Endodermal cell (in vitro differentiated cells): Measurements from ENCODE around the gene ABHD2. TPM values are rescaled to one million over a fixed set of nuclear protein-coding genes. Genes with fewer than 3 reads are reported as not detected.
"Not testable (repeated sequence)": the region's sequence is repeated elsewhere in the genome, so short reads cannot be mapped to it uniquely, and the experiment has no call there.

ENCODE experiments used
- DNase-seq: peaks from one replicate; pipeline ENCODE4 v3.0.0-alpha.2; 2017
- H3K27ac ChIP-seq: 2 replicates; pipeline ENCODE4 v1.5.1; 2013; ENCODE audit warnings: mild to moderate bottlenecking, low read depth, low read length, moderate library complexity
- H3K27me3 ChIP-seq: 2 replicates; pipeline ENCODE4 v1.6.1; 2013; ENCODE audit warnings: mild to moderate bottlenecking, low read length, moderate library complexity; ENCODE audit not compliant: insufficient read depth, control insufficient read depth, poor library complexity, severe bottlenecking
- H3K36me3 ChIP-seq: 2 replicates; pipeline ENCODE4 v1.7.0; 2013; ENCODE audit warnings: mild to moderate bottlenecking, low read length, moderate library complexity; ENCODE audit not compliant: control insufficient read depth, insufficient read depth
- H3K4me1 ChIP-seq: one replicate; pipeline ENCODE4 v1.7.0; 2013; ENCODE audit warnings: low read length; ENCODE audit not compliant: control insufficient read depth, insufficient read depth
- H3K4me3 ChIP-seq: 2 replicates; pipeline ENCODE4 v1.5.1; 2013; ENCODE audit warnings: mild to moderate bottlenecking, low read length, moderate library complexity
- H3K9ac ChIP-seq: 2 replicates; pipeline ENCODE4 v1.6.1; 2013; ENCODE audit warnings: mild to moderate bottlenecking, low read length, moderate library complexity; ENCODE audit not compliant: poor library complexity, severe bottlenecking; ENCODE audit errors: extremely low read depth
- H3K9me3 ChIP-seq: 2 replicates; pipeline ENCODE4 v1.6.1; 2013; ENCODE audit warnings: mild to moderate bottlenecking, low read length, moderate library complexity; ENCODE audit not compliant: control insufficient read depth
- H3K27ac Mint-ChIP-seq: 2 replicates; pipeline ENCODE4 v1.8.0; 2020; ENCODE audit warnings: mixed read lengths
- H3K27me3 Mint-ChIP-seq: 2 replicates; pipeline ENCODE4 v1.8.0; 2021; ENCODE audit warnings: mild to moderate bottlenecking, mixed read lengths; ENCODE audit not compliant: insufficient read depth
- H3K36me3 Mint-ChIP-seq: 2 replicates; pipeline ENCODE4 v1.8.0; 2020; ENCODE audit warnings: low read depth, mixed read lengths
- H3K4me1 Mint-ChIP-seq: 2 replicates; pipeline ENCODE4 v1.8.0; 2020; ENCODE audit warnings: mixed read lengths
- H3K4me3 Mint-ChIP-seq: 2 replicates; pipeline ENCODE4 v1.8.0; 2020; ENCODE audit warnings: mild to moderate bottlenecking, moderate library complexity, mixed read lengths
- H3K9me3 Mint-ChIP-seq: 2 replicates; pipeline ENCODE4 v1.8.0; 2020; ENCODE audit warnings: mild to moderate bottlenecking, mixed read lengths
- CTCF ChIP-seq: fragments of 200-600 bp; sonication (generic); conservative IDR thresholded peaks from 2 replicates; pipeline ENCODE4 v1.5.0; 2021; ENCODE audit warnings: antibody characterized with exemption, mild to moderate bottlenecking
- WGBS, 2 experiments: methylation state at CpG; one replicate each; pipeline versions ENCODE4 v1.1.5 to v1.1.7; 2013; ENCODE audit warnings: missing lambda C conversion rate in 2 of 2, mixed read lengths in 1 of 2; ENCODE audit not compliant: insufficient coverage in 1 of 2, insufficient read length in 1 of 2; 5-methylcytosine and 5-hydroxymethylcytosine counted together
- total RNA-seq, 2 donors: library from RNA; stranded (reverse); fragmentation: NEBNext Ultra II Directional in 1 of 2; extraction: Animal tissue kit (Norgen Biotek cat#: 25700) in 1 of 2; gene quantifications; 2 replicates in 1 of 2; 3 replicates in 1 of 2; pipeline ENCODE4 v1.2.1, GENCODE V29; 2021

The ABHD2 gene
- total RNA-seq, 2 donors from 2014 or later: 24.1 to 26.0 TPM

GRCh38 chr15:89083246-89083645 is 5.0 kb upstream of the ABHD2 start:
- no peak for DNase-seq
- H3K9me3 Mint-ChIP-seq: no peaks in the 10 kb centered on the region
- H3K36me3 ChIP-seq: no peaks in the 10 kb centered on the region

GRCh38 chr15:89085289-89085926 is 2.8 kb upstream of the ABHD2 start:
- Histone ChIP-seq H3K9me3 (no peaks in the 10 kb centered on the region), H3K27me3 (no peaks in the 10 kb centered on the region), H3K9ac (no peak overlapping the region), H3K36me3 (no peaks in the 10 kb centered on the region), H3K27ac (no peak overlapping the region), H3K4me3 (no peak overlapping the region), H3K4me1 (no peaks in the 10 kb centered on the region)
- 91 to 100% methylated on average over 3 to 4 of the region's 4 CpGs for WGBS, 2 experiments
- TF ChIP-seq CTCF: no peak
- no peak for DNase-seq
- H3K27ac Mint-ChIP-seq: no peak overlapping the region
- no peaks in the 10 kb centered on the region for H3K9me3 Mint-ChIP-seq
- no peaks in the 10 kb centered on the region for H3K36me3 Mint-ChIP-seq
- no peak overlapping the region for H3K4me3 Mint-ChIP-seq
- H3K4me1 Mint-ChIP-seq: peaks cover under 1% of the 10 kb centered on the region
- no peaks in the 10 kb centered on the region for H3K27me3 Mint-ChIP-seq

More at GRCh38 chr15:89083246-89083645, 5.0 kb upstream of the ABHD2 start:
- no peak overlapping the region for H3K27ac Mint-ChIP-seq
- no peaks in the 10 kb centered on the region for H3K27me3 Mint-ChIP-seq
- no peaks in the 10 kb centered on the region for H3K27me3 ChIP-seq
- H3K36me3 Mint-ChIP-seq: no peaks in the 10 kb centered on the region
- WGBS, 2 experiments: 88 to 89% methylated on average over 1 of the region's 6 CpGs
- peaks cover 12% of the 10 kb centered on the region for H3K4me1 Mint-ChIP-seq
- no peak for TF ChIP-seq CTCF
- no peak overlapping the region for H3K4me3 Mint-ChIP-seq
- no peak overlapping the region for H3K9ac ChIP-seq
- H3K27ac ChIP-seq: no peak overlapping the region
- no peak overlapping the region for H3K4me3 ChIP-seq
- peaks cover 8% of the 10 kb centered on the region for H3K4me1 ChIP-seq
- no peaks in the 10 kb centered on the region for H3K9me3 ChIP-seq

DNA sequence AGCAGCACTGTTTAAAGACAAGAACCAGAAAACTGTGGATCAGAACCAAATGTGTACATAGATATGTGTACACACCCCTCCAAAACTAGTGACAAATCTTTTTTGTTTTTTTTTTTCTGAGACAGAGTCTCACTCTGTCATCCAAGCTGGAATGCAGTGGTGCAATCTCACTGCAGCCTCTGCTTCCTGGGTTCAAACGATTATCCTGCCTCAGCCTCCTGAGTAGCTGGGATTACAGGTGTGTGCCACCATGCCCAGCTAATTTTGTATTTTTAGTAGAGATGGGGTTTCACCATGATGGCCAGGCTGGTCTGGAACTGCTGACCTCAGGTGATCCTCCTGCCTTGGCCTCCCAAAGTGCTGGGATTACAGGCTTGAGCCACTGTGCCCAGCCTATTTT is 2.3 kb upstream of the ABHD2 start:
- not testable (repeated sequence) for H3K36me3 ChIP-seq, H3K4me1 ChIP-seq, H3K27me3 ChIP-seq, H3K36me3 Mint-ChIP-seq, H3K27me3 Mint-ChIP-seq, H3K4me3 Mint-ChIP-seq, H3K27ac ChIP-seq, H3K9ac ChIP-seq, H3K4me3 ChIP-seq, DNase-seq, H3K9me3 ChIP-seq, H3K4me1 Mint-ChIP-seq, H3K27ac Mint-ChIP-seq, H3K9me3 Mint-ChIP-seq
- 100% methylated on average over 1 of the region's 1 CpG; no CpG with 5 or more reads in 1 of the 2 experiments for WGBS, 2 experiments

- H3K4me1 ChIP-seq, H3K27ac Mint-ChIP-seq, H3K9me3 Mint-ChIP-seq, H3K4me3 Mint-ChIP-seq, H3K4me1 Mint-ChIP-seq, H3K9ac ChIP-seq, H3K9me3 ChIP-seq, H3K27me3 Mint-ChIP-seq, H3K4me3 ChIP-seq, H3K27me3 ChIP-seq, DNase-seq, H3K27ac ChIP-seq, H3K36me3 Mint-ChIP-seq, H3K36me3 ChIP-seq: not testable (repeated sequence)
- WGBS, 2 experiments: 92 to 96% methylated on average over 3 to 5 of the region's 5 CpGs
Observed at GRCh38 chr15:89086390-89086789, 1.9 kb upstream of the ABHD2 start.
